IPS DF 4.7 (cell line): Measurements from ENCODE around the gene CDC20.

Source experiments
- DNase-seq: peaks from one replicate; pipeline ENCODE4 v3.0.0-alpha.2; 2013; ENCODE audit warnings: low spot score; ENCODE audit errors: extremely low read depth

Gene CDC20

DNA sequence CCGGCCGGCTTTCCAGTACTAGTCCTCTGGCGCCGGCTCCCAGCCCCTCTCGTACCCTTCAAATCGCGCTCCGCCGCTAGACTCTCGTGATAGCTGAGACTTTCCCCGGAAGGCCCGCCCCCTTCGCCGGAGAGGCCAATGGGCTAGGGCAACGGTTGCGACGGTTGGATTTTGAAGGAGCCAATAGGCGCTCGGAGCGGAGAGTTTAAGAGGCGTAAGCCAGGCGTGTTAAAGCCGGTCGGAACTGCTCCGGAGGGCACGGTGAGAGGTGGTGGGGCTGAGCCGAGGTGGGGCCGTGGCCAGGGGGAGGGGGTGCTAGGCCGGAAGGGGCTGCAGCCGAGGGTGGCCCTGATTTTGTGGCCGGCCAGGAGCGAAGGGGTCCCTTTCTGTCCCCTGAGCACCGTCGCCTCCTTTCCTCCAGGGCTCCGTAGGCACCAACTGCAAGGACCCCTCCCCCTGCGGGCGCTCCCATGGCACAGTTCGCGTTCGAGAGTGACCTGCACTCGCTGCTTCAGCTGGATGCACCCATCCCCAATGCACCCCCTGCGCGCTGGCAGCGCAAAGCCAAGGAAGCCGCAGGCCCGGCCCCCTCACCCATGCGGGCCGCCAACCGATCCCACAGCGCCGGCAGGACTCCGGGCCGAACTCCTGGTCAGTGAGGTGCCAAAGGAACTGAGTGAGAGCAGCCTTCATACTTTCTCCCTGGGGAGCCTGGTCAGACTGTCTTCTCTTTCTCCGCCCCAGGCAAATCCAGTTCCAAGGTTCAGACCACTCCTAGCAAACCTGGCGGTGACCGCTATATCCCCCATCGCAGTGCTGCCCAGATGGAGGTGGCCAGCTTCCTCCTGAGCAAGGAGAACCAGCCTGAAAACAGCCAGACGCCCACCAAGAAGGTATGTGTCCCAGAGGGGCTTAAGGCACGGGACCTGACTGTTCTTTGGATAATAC lies at the start of gene CDC20:
CDC20 (plus strand) TSS at position 236 of the 948 bp plus-strand sequence; CDS start at position 471, 235 bp downstream.
- peak; percentile 86 for DNase-seq

DNA sequence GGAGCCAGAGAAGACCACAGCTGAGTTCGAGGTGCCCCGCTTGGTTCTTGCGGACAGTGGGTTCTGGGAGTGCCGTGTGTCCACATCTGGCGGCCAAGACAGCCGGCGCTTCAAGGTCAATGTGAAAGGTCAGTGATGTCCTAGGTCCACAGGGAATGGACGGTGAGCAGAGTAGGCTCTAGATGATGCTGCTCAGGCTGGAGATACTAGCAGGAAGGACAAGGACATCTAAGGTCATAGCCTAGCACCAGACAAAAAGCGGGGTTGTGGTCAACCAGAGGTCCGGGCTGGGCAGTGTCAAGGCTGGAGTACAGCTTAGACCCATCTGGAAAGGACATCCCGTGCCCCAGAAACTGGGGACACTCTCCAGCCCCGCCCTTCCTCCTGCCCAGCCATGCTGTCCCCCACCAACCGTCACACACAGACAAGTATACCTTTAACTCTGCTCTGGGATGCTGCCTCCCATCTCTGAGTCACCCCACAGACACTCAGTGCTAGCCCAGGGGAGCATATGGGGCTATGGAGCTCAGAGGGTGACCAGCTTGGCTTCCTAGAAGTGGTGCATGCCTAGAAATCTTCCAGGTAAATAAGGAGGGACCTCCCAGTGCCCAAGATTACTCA lies 49.3 kb upstream of the CDC20 start:
- no peak for DNase-seq

DNA sequence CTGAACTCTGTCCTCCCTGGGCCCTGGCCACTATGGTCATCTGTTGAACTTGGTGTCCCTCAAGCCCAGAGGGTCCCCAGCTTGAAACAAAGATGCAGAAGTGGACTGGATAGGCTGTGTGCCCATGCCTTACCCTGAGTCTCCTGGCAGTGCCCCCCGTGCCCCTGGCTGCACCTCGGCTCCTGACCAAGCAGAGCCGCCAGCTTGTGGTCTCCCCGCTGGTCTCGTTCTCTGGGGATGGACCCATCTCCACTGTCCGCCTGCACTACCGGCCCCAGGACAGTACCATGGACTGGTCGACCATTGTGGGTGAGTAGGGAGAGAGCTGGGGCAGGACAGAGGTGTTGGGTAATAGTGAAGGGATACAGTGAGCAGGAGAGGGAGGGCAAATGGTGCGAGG lies 47.3 kb upstream of the CDC20 start:
- DNase-seq = no peak

DNA sequence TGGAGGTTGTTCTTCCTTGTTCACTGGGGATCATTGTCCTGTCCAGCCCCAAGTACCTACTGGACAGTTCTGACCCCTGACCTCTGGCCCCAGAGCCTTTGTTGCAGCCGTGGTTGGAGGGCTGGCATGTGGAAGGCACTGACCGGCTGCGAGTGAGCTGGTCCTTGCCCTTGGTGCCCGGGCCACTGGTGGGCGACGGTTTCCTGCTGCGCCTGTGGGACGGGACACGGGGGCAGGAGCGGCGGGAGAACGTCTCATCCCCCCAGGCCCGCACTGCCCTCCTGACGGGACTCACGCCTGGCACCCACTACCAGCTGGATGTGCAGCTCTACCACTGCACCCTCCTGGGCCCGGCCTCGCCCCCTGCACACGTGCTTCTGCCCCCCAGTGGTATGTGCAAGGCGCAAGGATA lies 46.6 kb upstream of the CDC20 start:
- no peak for DNase-seq

DNA sequence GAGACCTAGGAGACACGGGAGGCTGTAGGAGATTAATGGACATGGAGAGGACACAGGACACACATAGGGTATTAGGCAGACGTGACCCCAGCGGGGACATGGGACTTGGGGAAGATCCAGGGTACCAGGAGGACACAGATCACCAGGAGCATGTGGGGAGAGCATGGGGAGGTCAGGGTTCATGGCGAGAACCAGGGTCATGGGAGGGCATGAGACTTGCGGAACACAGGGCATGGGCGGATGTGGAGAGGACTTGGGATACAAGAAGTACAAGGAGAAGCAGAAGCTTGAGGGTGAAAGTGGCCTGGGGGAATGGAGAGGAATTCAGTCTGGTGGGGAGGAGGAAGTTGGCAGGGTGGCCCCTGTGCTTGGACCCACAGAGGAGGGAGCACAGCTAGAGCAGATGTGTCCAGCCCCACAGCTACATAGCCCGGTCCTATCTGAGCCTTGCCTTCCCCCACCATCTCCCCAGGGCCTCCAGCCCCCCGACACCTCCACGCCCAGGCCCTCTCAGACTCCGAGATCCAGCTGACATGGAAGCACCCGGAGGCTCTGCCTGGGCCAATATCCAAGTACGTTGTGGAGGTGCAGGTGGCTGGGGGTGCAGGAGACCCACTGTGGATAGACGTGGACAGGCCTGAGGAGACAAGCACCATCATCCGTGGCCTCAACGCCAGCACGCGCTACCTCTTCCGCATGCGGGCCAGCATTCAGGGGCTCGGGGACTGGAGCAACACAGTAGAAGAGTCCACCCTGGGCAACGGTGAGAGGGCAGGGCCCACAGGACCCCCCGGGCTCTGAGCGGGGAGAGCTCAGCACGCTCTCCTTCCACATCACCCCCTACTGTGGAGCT lies 45.9 kb upstream of the CDC20 start:
- no peak for DNase-seq

DNA sequence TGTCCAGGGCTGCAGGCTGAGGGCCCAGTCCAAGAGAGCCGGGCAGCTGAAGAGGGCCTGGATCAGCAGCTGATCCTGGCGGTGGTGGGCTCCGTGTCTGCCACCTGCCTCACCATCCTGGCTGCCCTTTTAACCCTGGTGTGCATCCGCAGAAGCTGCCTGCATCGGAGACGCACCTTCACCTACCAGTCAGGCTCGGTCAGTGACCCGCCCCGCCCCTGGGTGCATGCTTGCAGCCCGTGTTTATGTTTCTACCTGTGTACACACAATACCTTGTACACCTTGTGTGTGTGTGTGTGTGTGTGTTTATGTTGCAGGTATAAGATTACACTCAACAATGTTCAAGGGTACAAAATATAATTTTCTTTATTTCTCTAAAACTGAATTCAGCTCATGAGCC lies 45.0 kb upstream of the CDC20 start:
- DNase-seq = no peak

DNA sequence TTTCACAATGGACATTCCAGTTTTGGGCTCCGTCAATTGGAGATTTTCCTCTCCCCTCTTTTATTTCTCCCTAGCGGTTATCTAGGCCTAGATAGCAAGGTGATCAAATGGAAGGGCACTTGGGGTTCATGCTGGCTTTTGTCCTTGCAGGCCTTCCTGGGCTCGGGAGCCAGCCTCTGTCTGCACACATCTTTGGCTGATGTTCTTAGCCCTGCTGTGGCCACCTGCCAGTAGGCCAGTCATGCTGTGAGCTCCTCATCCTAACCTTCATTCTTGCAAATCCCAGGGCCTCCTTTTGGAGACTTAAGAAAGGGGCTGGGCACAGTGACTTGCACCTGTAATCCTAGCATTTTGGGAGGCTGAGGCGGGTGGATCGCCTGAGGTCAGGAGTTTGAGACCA lies 44.5 kb upstream of the CDC20 start:
- DNase-seq = no peak

DNA sequence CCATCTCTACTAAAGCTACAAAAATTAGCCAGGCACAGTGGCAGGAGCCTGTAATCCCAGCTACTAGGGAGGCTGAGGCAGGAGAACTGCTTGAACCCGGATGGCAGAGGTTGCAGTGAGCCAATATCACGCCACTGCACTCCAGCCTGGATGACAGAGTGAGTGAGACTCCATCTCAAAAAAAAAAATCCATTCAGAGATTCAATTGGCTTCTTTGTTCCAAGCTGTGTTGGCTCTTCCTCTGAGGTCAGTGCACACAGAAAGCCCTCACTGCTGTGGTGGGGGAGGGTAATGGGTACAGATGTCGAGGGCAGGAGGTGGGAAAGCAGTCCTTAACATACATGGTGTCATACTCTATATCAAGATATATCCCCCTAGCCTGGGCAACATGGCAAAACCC lies 43.3 kb upstream of the CDC20 start:
- no peak for DNase-seq

DNA sequence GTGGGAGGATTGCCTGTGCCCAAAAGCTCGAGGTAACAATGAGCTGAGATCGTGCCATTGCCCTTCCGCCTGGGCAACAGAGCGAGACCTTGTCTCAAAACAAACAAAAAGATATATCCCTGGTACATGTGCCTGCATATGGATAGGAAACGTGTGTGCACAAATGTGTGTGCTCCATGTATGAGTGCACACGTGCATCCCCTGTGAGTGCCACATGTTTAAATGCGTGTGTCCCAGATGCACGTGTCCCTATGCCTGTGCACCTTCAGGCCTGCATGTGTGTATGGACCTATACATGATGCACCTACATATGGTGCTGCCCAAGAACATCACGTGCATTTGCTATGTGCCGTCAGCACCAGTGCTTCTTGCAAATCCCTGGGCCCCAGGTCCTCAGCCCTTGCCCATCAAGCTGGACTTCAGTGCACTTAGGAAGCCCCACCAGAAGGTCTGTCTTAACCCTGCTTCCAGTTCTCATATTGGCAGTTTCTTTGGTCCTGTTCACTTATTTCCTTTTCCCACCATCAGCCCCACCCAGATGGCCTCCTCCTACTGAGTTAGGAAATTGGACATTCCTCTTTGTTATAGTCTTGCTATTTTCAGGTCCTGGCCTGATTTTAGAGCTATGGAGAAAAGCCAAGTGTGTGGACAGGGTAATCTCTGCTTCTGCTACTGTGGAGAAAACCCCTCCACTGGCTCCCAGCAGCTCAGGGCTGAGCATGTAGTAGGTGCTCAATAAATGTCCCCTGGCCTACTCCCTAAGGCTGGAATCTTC lies 42.6 kb upstream of the CDC20 start:
- no peak for DNase-seq

DNA sequence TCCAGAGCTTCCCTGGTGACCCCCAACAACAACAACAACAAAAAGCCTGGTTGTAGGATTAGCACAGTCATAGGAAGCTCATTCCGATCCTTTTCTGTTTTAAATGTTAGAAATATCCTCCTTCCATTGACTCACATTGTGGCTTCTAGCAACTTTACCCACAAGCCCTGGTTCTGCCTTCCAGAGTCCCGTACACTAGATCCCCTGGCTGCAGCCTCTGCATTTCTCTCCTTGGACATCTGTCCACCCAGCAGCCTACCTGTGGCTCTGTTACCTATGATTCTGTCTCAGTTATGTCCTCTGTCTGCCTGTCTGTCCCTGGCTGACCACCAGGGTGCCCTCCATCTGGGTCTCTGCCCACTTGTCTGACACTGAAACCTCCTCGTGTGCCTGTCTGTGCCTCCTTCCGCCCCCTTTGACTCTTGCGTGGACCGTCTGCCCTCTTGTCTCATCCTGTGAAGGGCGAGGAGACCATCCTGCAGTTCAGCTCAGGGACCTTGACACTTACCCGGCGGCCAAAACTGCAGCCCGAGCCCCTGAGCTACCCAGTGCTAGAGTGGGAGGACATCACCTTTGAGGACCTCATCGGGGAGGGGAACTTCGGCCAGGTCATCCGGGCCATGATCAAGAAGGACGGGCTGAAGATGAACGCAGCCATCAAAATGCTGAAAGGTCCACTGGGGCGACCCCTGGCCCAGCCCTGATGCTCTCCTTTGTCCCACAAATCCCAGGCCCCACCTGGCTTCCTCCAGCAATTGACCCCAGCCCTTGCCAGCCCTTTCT lies 41.9 kb upstream of the CDC20 start:
- no peak for DNase-seq

DNA sequence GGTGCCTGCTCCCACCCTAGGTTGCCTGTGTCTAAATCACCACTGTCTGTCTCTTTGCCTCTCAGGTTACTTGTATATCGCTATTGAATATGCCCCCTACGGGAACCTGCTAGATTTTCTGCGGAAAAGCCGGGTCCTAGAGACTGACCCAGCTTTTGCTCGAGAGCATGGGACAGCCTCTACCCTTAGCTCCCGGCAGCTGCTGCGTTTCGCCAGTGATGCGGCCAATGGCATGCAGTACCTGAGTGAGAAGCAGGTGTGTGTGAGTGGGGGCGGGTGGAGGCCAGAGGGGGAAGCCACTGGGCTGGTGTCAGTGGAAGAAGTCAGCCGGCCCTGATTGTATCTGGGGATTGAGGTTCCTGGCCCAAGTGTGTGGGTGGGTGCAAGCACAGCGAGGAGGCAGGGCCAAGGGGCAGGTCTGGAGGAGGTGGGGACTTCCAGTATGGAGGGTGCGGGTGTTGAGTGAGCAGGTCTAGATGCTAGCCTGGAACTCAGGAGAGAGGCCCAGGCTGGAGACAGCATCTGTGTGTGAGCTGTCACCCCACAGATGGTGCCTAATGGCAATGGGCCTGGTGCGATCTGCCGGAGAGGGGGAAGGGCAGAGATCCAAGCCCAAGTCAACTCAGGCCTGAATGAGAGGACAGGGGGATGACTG lies 40.8 kb upstream of the CDC20 start:
- no peak for DNase-seq

DNA sequence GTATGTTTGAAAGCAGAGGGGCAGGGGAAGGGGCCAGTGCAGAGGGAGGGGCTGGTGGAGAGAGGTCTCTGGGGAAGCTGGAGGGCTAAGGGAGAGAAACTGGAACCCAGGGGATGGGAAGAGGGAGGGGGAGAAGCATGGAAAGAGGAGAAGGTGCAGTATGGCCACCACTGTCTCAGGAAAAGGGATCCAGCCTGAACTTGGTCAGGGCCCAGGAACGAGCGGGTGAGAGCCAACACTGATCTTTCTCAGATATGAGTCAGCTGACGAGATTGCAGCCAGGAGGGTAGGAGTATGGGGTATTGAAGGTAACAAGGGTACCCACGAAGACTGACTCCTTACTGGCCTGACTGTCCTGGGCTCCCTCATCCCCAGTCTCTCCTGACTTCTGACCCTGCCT lies 40.0 kb upstream of the CDC20 start:
- no peak for DNase-seq

DNA sequence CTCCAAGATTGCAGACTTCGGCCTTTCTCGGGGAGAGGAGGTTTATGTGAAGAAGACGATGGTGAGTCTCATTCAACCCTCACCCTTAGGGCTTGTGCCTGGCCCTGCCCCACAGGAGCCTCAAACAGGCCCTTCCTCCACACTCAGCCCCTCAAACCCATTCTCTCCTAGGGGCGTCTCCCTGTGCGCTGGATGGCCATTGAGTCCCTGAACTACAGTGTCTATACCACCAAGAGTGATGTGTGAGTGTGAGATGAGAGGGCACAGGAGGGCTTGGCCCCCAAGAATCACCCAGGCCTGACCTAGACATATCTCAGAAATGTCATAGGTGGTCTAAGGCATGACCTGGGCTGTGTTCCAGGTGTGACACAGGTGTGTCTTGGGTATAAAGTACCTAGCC lies 39.5 kb upstream of the CDC20 start:
- no peak for DNase-seq

DNA sequence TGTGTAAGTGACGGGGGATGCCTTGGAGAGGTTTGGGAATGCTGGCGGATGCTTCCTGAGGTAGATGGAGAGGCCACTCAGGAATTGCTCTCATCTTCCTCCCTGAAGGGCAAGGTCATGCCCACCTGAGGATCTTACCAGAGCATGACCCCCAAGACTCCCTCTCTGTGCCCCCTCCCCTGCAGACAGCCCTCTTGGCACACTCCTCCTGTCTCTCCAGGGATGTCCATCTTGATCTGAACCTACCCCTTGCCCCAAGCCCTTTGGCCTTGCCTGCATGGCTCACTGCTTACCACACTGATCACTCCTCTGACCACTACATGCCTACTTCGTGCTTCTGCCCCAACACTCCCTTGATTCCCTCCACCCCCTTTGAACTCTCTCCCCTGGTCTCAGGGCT lies 39.0 kb upstream of the CDC20 start:
- DNase-seq = no peak

DNA sequence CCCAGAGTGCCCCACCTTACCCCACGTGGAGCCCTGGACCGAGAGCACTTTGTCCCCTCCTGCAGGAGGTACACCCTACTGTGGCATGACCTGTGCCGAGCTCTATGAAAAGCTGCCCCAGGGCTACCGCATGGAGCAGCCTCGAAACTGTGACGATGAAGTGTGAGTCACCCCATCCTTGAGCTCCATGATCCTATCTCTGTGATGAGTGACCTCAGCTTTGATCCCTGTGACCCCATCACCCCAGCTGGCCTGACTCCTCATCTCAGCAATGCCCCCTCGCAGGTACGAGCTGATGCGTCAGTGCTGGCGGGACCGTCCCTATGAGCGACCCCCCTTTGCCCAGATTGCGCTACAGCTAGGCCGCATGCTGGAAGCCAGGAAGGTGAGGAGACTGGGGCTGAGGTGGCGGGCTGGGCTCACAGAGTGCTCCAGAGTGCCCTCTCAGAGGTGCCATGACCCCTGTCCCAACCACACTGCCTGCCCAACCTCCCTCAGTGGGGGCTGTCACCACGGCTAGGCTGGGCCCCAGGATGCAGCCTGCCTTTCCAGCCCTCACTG lies 37.4 kb upstream of the CDC20 start:
- DNase-seq = no peak

DNA sequence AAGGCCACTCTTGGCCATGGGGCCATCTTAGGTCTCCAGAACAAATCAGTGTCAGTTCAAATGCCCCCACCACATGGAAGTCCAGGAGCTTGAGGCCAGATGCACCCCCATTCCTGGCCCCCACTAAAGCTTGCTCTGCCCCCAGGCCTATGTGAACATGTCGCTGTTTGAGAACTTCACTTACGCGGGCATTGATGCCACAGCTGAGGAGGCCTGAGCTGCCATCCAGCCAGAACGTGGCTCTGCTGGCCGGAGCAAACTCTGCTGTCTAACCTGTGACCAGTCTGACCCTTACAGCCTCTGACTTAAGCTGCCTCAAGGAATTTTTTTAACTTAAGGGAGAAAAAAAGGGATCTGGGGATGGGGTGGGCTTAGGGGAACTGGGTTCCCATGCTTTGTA lies 36.3 kb upstream of the CDC20 start:
- DNase-seq = no peak

DNA sequence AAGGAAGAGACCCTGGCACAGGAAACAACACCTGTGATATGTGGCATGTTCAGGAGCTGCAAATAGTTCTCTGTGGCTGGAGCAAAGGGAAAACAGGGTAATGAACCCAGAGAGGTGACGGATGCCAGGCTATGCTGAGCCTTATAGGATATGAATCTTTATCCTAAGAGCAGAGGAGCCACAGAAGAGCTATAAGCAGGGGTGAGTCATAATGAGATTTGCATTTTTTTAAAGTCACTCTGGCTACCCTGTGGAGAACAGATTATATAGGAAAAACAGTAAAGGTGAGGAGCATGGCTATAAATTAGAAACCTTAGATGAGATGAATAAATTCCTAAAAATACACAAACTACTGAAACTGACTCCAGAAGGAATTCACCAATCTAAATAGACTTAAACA lies 34.0 kb upstream of the CDC20 start:
- no peak for DNase-seq

DNA sequence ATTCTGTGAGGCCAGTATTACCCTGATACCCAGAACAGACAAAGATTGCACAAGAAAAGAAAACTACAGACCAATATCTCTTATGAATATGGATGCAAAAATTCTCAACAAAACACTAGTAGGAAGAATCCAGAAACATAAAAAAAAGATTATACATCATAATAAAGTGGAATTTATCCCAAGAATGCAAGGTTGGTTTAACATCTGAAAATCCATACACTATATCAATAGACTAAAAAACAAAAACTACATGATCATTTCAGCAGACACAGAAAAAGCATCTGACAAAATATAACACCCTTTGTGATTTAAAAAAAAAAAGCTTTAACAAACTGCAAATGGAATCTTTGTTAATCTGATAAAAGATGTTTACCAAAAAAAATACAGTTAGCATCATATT lies 33.4 kb upstream of the CDC20 start:
- DNase-seq = no peak

DNA sequence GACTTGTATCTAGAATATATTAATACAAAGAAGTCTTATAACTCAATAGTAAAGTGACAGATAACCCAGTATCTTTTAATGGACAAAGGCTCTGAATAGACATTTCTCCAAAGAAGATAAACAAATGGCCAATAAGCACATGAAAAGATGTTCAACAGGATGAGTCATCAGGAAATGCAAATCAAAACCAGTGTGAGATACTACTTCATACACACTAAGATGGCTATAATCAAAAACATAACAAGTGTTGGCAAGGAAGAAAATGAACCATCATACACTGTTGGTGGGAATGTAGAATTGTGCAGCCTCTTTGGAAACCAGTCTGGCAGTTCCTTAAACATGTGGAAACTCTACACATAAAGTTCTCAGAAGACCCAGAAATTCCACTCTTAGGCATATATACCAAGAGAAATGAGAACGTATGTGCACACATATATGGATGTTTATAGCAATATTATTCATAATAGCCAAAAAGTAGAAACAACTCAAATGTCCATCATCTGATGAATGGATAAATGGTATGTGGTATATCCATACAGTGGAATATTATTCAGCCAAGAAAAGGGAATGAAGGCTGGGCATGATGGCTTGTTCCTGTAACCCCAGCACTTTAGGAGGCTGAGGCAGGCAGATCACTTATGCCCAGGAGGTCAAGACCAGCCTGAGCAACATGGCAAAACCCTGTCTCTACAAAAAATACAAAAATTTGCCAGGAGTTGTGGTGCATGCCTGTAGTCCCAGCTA lies 31.1 kb upstream of the CDC20 start:
- no peak for DNase-seq
